ENCODE data around the gene TMEM147. TPM values are rescaled to one million over a fixed set of nuclear protein-coding genes. Genes with fewer than 3 reads are reported as not detected.

Gene TMEM147
- total and polyA plus RNA-seq, 2 of the 13 experiments (the other 11 are each of a cell fraction or from before 2014, with no cell fraction given) = 141 to 176 TPM

DNA sequence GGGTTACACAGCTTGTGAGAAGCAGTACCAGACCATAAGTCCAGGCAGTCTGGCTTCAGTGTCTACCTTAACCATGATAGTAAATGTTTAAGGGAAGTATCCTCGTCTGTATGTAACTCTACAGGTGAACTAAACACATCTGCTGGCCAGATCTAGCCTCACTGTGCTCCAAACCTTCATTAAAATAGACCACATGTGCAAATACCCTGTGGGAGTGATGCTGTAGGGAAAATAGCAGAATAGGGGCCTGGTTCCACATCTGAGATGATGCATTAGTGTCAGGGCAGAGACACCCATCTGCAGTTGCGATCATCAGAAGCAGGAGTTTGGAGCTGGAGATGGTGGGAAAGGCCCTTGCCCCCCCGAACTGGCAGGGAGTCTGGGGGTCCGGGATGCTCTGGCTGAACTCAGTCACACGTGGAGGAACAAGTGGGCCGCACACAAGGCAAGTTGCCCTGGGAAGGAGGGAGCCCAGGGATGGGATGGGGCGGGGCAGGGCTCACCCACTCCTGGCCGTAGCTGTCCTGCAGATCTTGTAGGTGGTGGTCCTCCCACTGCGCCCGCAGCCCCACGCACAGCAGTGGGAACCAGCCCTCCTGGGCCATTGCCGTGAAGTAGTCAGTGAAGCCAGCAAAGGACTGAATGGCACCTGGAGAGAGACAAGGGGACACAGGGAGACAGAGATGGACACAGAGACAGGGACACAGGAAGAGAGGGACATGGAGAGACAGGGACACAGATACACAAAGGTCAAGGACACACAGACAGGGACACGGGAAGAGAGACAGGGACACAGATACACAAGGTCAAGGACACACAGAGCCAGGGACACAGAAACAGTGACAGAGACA, 7.3 kb downstream of the TMEM147 start:
- Histone ChIP-seq H3K36me3 (replicated peaks in 1 of 2; ENCODE audit: control insufficient read depth in 1 of 2, insufficient read depth in 2 of 2, low read length in 2 of 2) (no peaks in the 10 kb centered on the region), H2AFZ (ENCODE audit: low read length) (no peak overlapping the region), H3K4me3 (replicated peaks in 1 of 3; ENCODE audit: insufficient read depth in 1 of 3, low read depth in 2 of 3, low read length in 3 of 3) (no peak overlapping the region), H4K20me1 (ENCODE audit: insufficient read depth, low read length) (no peaks in the 10 kb centered on the region), H3K4me2 (ENCODE audit: low read depth, low read length) (no peak overlapping the region), H3K9me3 (ENCODE audit: low read length) (no peaks in the 10 kb centered on the region), H3K4me1 (ENCODE audit: insufficient read depth, low read length) (peaks cover 48% of the 10 kb centered on the region), H3K79me2 (ENCODE audit: insufficient read depth, low read length) (no peaks in the 10 kb centered on the region), H3K27me3 (ENCODE audit: control insufficient read depth in 1 of 2, insufficient read depth in 2 of 2, low read length in 2 of 2) (peaks cover 0 to 25% of the 10 kb centered on the region in 2 experiments; a peak in 1 of 5 replicates), H3K9ac (ENCODE audit: insufficient read depth, low read depth, low read length) (no peak overlapping the region), H3K27ac (ENCODE audit: extremely low read length, insufficient read depth, low read length) (no peak overlapping the region)
- POLR2A ChIA-PET = no interaction called here
- intact Hi-C loops (cut with micrococcal nuclease; ENCODE audit: unreplicated experiment) (loop anchor here (10.0 kb wide), 2 partner anchors 62 to 92 kb away; partner anchors contain the start of genes COX6B1, ETV2 and HAUS5), in situ Hi-C loops (cut with HindIII; ENCODE audit: extremely low pct_ligation_motif_present, low pct_unique_long_range_greater_than_20kb) (no loop called here)
- DNase-seq (ENCODE audit: low spot score) = no peak
- CTCF ChIA-PET (ENCODE audit: low intra/inter-chr PET ratio, low total read pairs) = no interaction called here
- 42% methylated on average over 11 of the region's 13 CpGs for WGBS (ENCODE audit: low lambda C conversion rate)
- FAIRE-seq = peak; percentile 8
- no peak for ATAC-seq
- no TSS peak for BruUV-seq (replicated peaks)
- no peak for TF ChIP-seq ZNF230 (CRISPR knock-in tag; IDR thresholded peaks at IDR 0.05)
- TF ChIP-seq NR2F6 (IDR thresholded peaks at IDR 0.05) = peak; percentile 90
- TF ChIP-seq NR2F6 (CRISPR knock-in tag; IDR thresholded peaks at IDR 0.05) = peak; percentile 95
- TF ChIP-seq ZSCAN21 (CRISPR knock-in tag; IDR thresholded peaks at IDR 0.05; ENCODE audit: borderline replicate concordance) = no peak
- TF ChIP-seq FOXP1 (IDR thresholded peaks at IDR 0.05) = peak; percentile 29; the same call in 1 of the 2 replicates
- no peak for TF ChIP-seq FOXP1 (CRISPR knock-in tag; IDR thresholded peaks at IDR 0.05)
- 0 out of 2 replicates have a peak, but pooled peaks have one; percentile 37 for TF ChIP-seq ZNF556 (CRISPR knock-in tag; IDR thresholded peaks at IDR 0.05; ENCODE audit: borderline replicate concordance)
- no peak for TF ChIP-seq ZNF580 (CRISPR knock-in tag; IDR thresholded peaks at IDR 0.05; ENCODE audit: borderline replicate concordance, low read depth)
- TF ChIP-seq ZBTB49 (CRISPR knock-in tag; IDR thresholded peaks at IDR 0.05; ENCODE audit: borderline replicate concordance) = no peak
- 0 out of 2 replicates have a peak, but pooled peaks have one; percentile 48 for TF ChIP-seq ZNF318 (CRISPR knock-in tag; IDR thresholded peaks at IDR 0.05)
- TF ChIP-seq NR2F1 (CRISPR knock-in tag; IDR thresholded peaks at IDR 0.05) = peak; percentile 51 to 69
- 0 out of 2 replicates have a peak, but pooled peaks have one; percentile 22 for TF ChIP-seq ZNF263 (CRISPR knock-in tag; IDR thresholded peaks at IDR 0.05)
- TF ChIP-seq HOXA3 (CRISPR knock-in tag; IDR thresholded peaks at IDR 0.05) = peak; percentile 56; the same call in 1 of the 2 replicates

All from HepG2 (cell line).